HUES6 (cell line): ENCODE measurements around the gene COL6A3.

Experiments used
- H3K27ac ChIP-seq: 2 replicates; pipeline ENCODE4 v1.7.0; 2013; ENCODE audit warnings: low read depth, mild to moderate bottlenecking, low read length, inconsistent platforms
- H3K27me3 ChIP-seq: 2 replicates; pipeline ENCODE4 v1.6.1; 2013; ENCODE audit warnings: low read length; ENCODE audit not compliant: control insufficient read depth, insufficient read depth
- H3K36me3 ChIP-seq: 2 replicates; pipeline ENCODE4 v1.6.1; 2013; ENCODE audit warnings: low read length; ENCODE audit not compliant: control insufficient read depth, insufficient read depth
- H3K4me1 ChIP-seq: 2 replicates; pipeline ENCODE4 v1.6.1; 2013; ENCODE audit warnings: low read length; ENCODE audit not compliant: control insufficient read depth, insufficient read depth
- H3K4me3 ChIP-seq: 2 replicates; pipeline ENCODE4 v1.5.1; 2013; ENCODE audit warnings: low read depth, low read length
- H3K9ac ChIP-seq: one replicate; pipeline ENCODE4 v1.6.1; 2013; ENCODE audit warnings: mild to moderate bottlenecking, low read length
- H3K9me3 ChIP-seq: 2 replicates; pipeline ENCODE4 v1.6.1; 2013; ENCODE audit warnings: low read depth, low read length; ENCODE audit not compliant: control insufficient read depth, insufficient read depth

The COL6A3 gene

GRCh38 chr2:237378650-237379049, 35.3 kb downstream of the COL6A3 start:
- 0 out of 2 replicates have a peak, but pooled peaks cover 2% of the 10 kb centered on the region for H3K9me3 ChIP-seq
- H3K4me3 ChIP-seq, result no peak overlapping the region
- no peaks in the 10 kb centered on the region for H3K27me3 ChIP-seq
- H3K36me3 ChIP-seq, result no peaks in the 10 kb centered on the region
- H3K4me1 ChIP-seq, result no peaks in the 10 kb centered on the region
- H3K9ac ChIP-seq, result no peak overlapping the region
- no peak overlapping the region for H3K27ac ChIP-seq

- H3K9ac ChIP-seq, result no peak overlapping the region
- no peaks in the 10 kb centered on the region for H3K27me3 ChIP-seq
- H3K4me1 ChIP-seq, result no peaks in the 10 kb centered on the region
- H3K4me3 ChIP-seq, result no peak overlapping the region
- H3K36me3 ChIP-seq, result no peaks in the 10 kb centered on the region
- 0 out of 2 replicates have a peak, but pooled peaks cover 2% of the 10 kb centered on the region for H3K9me3 ChIP-seq
- H3K27ac ChIP-seq, result no peak overlapping the region
These were observed 39.5 kb downstream of the COL6A3 start for GRCh38 chr2:237374284-237375060.

- Histone ChIP-seq H3K4me3 (no peak overlapping the region), H3K27me3 (no peaks in the 10 kb centered on the region), H3K36me3 (no peaks in the 10 kb centered on the region), H3K9me3 (peaks cover 5% of the 10 kb centered on the region; the same call in 1 of the 2 replicates), H3K9ac (no peak overlapping the region), H3K4me1 (no peaks in the 10 kb centered on the region), H3K27ac (no peak overlapping the region)
These were observed 42.1 kb downstream of the COL6A3 start for GRCh38 chr2:237371856-237372255.

- no peak overlapping the region for H3K27ac ChIP-seq
- H3K4me3 ChIP-seq, result no peak overlapping the region
- H3K36me3 ChIP-seq, result no peaks in the 10 kb centered on the region
These were observed 48.3 kb downstream of the COL6A3 start for GRCh38 chr2:237365671-237366070.

GRCh38 chr2:237364655-237365054, 49.3 kb downstream of the COL6A3 start:
- Histone ChIP-seq H3K36me3 (no peaks in the 10 kb centered on the region), H3K27me3 (no peaks in the 10 kb centered on the region), H3K27ac (no peak overlapping the region), H3K4me3 (no peak overlapping the region), H3K9ac (no peak overlapping the region), H3K9me3 (peaks cover 3% of the 10 kb centered on the region; the same call in 1 of the 2 replicates), H3K4me1 (peaks cover 4% of the 10 kb centered on the region)

More at GRCh38 chr2:237365671-237366070, 48.3 kb downstream of the COL6A3 start:
- H3K4me1 ChIP-seq, result no peaks in the 10 kb centered on the region
- H3K9me3 ChIP-seq, result peaks cover 3% of the 10 kb centered on the region; the same call in 1 of the 2 replicates
- no peaks in the 10 kb centered on the region for H3K27me3 ChIP-seq
- H3K9ac ChIP-seq, result no peak overlapping the region

- no peak overlapping the region for H3K9ac ChIP-seq
- peaks cover 21% of the 10 kb centered on the region for H3K4me1 ChIP-seq
- H3K27ac ChIP-seq, result no peak overlapping the region
- no peaks in the 10 kb centered on the region for H3K9me3 ChIP-seq
- no peak overlapping the region for H3K4me3 ChIP-seq
- no peaks in the 10 kb centered on the region for H3K27me3 ChIP-seq
- no peaks in the 10 kb centered on the region for H3K36me3 ChIP-seq
These were observed 52.6 kb downstream of the COL6A3 start for GRCh38 chr2:237361194-237362004.

- no peaks in the 10 kb centered on the region for H3K9me3 ChIP-seq
- H3K4me1 ChIP-seq, result peaks cover 21% of the 10 kb centered on the region
- H3K27me3 ChIP-seq, result no peaks in the 10 kb centered on the region
- H3K27ac ChIP-seq, result no peak overlapping the region
- no peak overlapping the region for H3K9ac ChIP-seq
- H3K4me3 ChIP-seq, result no peak overlapping the region
- H3K36me3 ChIP-seq, result no peaks in the 10 kb centered on the region
These were observed 53.8 kb downstream of the COL6A3 start for GRCh38 chr2:237359894-237360780.

- Histone ChIP-seq H3K4me1 (peaks cover 21% of the 10 kb centered on the region), H3K9ac (no peak overlapping the region), H3K4me3 (no peak overlapping the region), H3K27me3 (no peaks in the 10 kb centered on the region), H3K36me3 (no peaks in the 10 kb centered on the region), H3K27ac (no peak overlapping the region), H3K9me3 (no peaks in the 10 kb centered on the region)
These were observed 54.5 kb downstream of the COL6A3 start for GRCh38 chr2:237359518-237359840.

- Histone ChIP-seq H3K27me3 (no peaks in the 10 kb centered on the region), H3K27ac (no peak overlapping the region), H3K9me3 (no peaks in the 10 kb centered on the region), H3K36me3 (no peaks in the 10 kb centered on the region), H3K4me1 (peaks cover 21% of the 10 kb centered on the region), H3K9ac (no peak overlapping the region), H3K4me3 (no peak overlapping the region)
These were observed 55.0 kb downstream of the COL6A3 start for GRCh38 chr2:237358721-237359517.

GRCh38 chr2:237355701-237356100, 58.3 kb downstream of the COL6A3 start:
- H3K9ac ChIP-seq, result no peak overlapping the region
- no peaks in the 10 kb centered on the region for H3K36me3 ChIP-seq
- 0 out of 2 replicates have a peak, but pooled peaks cover 3% of the 10 kb centered on the region for H3K27me3 ChIP-seq
- H3K27ac ChIP-seq, result no peak overlapping the region
- H3K4me1 ChIP-seq, result peaks cover 27% of the 10 kb centered on the region
- no peak overlapping the region for H3K4me3 ChIP-seq
- H3K9me3 ChIP-seq, result no peaks in the 10 kb centered on the region
